Thoracic aorta (tissue), 2 donors: ENCODE results near the gene CALY. TPM values are rescaled to one million over a fixed set of nuclear protein-coding genes. Genes with fewer than 3 reads are reported as not detected.

Experiments used
- ATAC-seq: fragments of 150-250 bp; one replicate; pipeline ENCODE4 v1.8.0; 2017; ENCODE audit warnings: low read depth; ENCODE audit not compliant: insufficient number of reproducible peaks, low FRiP score
- DNase-seq: peaks from one replicate; pipeline ENCODE4 v3.0.0-alpha.2; 2020; ENCODE audit warnings: low spot score
- H3K27ac ChIP-seq, 2 donors: fragments of 200-600 bp; sonication (generic); 1 replicate in 1 of 2; 2 replicates in 1 of 2; pipeline ENCODE4 v1.5.1; 2016; ENCODE audit warnings: mild to moderate bottlenecking in 2 of 2, moderate library complexity in 2 of 2
- H3K27me3 ChIP-seq: fragments of 200-600 bp; sonication (generic); replicated peaks from 2 replicates; pipeline ENCODE4 v1.6.0; 2016; ENCODE audit warnings: mild to moderate bottlenecking; ENCODE audit not compliant: insufficient read depth
- H3K36me3 ChIP-seq: fragments of 200-600 bp; sonication (generic); one replicate; pipeline ENCODE4 v1.5.1; 2016
- H3K4me1 ChIP-seq, 2 donors: fragments of 200-600 bp; sonication (generic); 1 replicate in 1 of 2; 2 replicates in 1 of 2; pipeline versions ENCODE4 v1.5.1 to v1.6.0; 2016; ENCODE audit warnings: low read depth in 2 of 2, mild to moderate bottlenecking in 1 of 2; ENCODE audit not compliant: control insufficient read depth in 1 of 2
- H3K4me3 ChIP-seq: fragments of 200-600 bp; sonication (generic); 2 replicates; pipeline ENCODE4 v1.5.1; 2016; ENCODE audit warnings: mild to moderate bottlenecking
- H3K9me3 ChIP-seq: fragments of 200-600 bp; sonication (generic); 2 replicates; pipeline ENCODE4 v1.5.1; 2016
- CTCF ChIP-seq: fragments of 200-600 bp; sonication (generic); IDR thresholded peaks from one replicate; pipeline ENCODE4 v1.5.1; 2019; ENCODE audit warnings: antibody characterized with exemption
- total RNA-seq, 2 donors: library from RNA; depleted of rRNA; stranded (reverse); fragments of >200 nt; gene quantifications; one replicate each; pipeline versions ENCODE4 v1.1.0 to v1.2.3, GENCODE V29; 2016

The CALY gene
- total RNA-seq, 2 donors from 2014 or later: not detected

- H3K36me3 ChIP-seq: peaks cover 69% of the 10 kb centered on the region
- no peak overlapping the region for H3K4me3 ChIP-seq
- no peaks in the 10 kb centered on the region for H3K27me3 ChIP-seq
- H3K27ac ChIP-seq: no peak overlapping the region
- TF ChIP-seq CTCF: no peak
- no peaks in the 10 kb centered on the region for H3K9me3 ChIP-seq
- DNase-seq (no peak), ATAC-seq (no peak)
- no peaks in the 10 kb centered on the region for H3K4me1 ChIP-seq
These were observed 42.5 kb downstream of the CALY start for GRCh38 chr10:133294189-133294588.

GRCh38 chr10:133293810-133294119 lies 42.9 kb downstream of the CALY start:
- no peaks in the 10 kb centered on the region for H3K4me1 ChIP-seq
- no peak for ATAC-seq
- peak overlapping the region in 1 of 2 donors; percentile 42 for H3K27ac ChIP-seq
- no peak overlapping the region for H3K4me3 ChIP-seq
- no peak for DNase-seq
- H3K9me3 ChIP-seq: no peaks in the 10 kb centered on the region
- no peak for TF ChIP-seq CTCF
- H3K36me3 ChIP-seq: peaks cover 69% of the 10 kb centered on the region
- H3K27me3 ChIP-seq: no peaks in the 10 kb centered on the region

- no peaks in the 10 kb centered on the region for H3K4me1 ChIP-seq
- no peak for TF ChIP-seq CTCF
- peaks cover 68% of the 10 kb centered on the region for H3K36me3 ChIP-seq
- no peak overlapping the region for H3K4me3 ChIP-seq
- no peaks in the 10 kb centered on the region for H3K27me3 ChIP-seq
- DNase-seq: no peak
- no peaks in the 10 kb centered on the region for H3K9me3 ChIP-seq
- H3K27ac ChIP-seq: peak overlapping the region in 1 of 2 donors; percentile 42
- no peak for ATAC-seq
These were observed 43.5 kb downstream of the CALY start for GRCh38 chr10:133292919-133293809.

- H3K27me3 ChIP-seq: no peaks in the 10 kb centered on the region
- ATAC-seq: no peak
- no peak overlapping the region for H3K4me3 ChIP-seq
- DNase-seq: no peak
- H3K9me3 ChIP-seq: no peaks in the 10 kb centered on the region
- H3K36me3 ChIP-seq: peaks cover 61% of the 10 kb centered on the region
- H3K4me1 ChIP-seq: no peaks in the 10 kb centered on the region
- H3K27ac ChIP-seq: no peak overlapping the region
- no peak for TF ChIP-seq CTCF
These were observed 46.9 kb downstream of the CALY start for GRCh38 chr10:133289761-133290160.

GRCh38 chr10:133287832-133288500 lies 48.7 kb downstream of the CALY start:
- H3K4me1 ChIP-seq: no peaks in the 10 kb centered on the region
- no peak for DNase-seq
- H3K9me3 ChIP-seq: no peaks in the 10 kb centered on the region
- H3K27me3 ChIP-seq: no peaks in the 10 kb centered on the region
- TF ChIP-seq CTCF: no peak
- peaks cover 67% of the 10 kb centered on the region for H3K36me3 ChIP-seq
- H3K4me3 ChIP-seq: no peak overlapping the region
- H3K27ac ChIP-seq: no peak overlapping the region
- ATAC-seq: no peak
